Ramos (cell line): ENCODE measurements around the gene FAT4.

ENCODE experiments used
- in situ Hi-C: fragments of 300-500 bp; cut with MboI; formaldehyde crosslinking; loops from one replicate; pipeline ENCODE4 v1.14.3; 2022; ENCODE audit warnings: low sequenced_read_pairs; ENCODE audit not compliant: unreplicated experiment

The FAT4 gene

DNA sequence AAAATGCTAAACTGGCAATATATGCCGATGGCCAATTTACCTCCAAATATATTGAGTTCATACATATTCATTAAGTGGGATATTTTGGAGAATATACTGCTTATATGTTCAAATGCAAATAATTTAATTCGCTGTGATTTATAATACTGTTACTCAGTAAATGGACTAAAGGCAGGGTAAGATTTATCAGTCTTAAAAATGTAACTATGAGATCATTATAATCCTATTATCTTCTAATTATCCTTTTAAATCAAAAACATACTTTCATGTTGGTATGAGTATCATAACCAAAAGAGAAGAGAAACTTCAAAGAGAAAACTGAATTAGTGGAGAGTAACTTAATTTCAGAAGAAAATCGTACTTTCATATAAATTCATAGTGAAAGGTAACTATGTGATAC, 44.6 kb downstream of the FAT4 start:
- in situ Hi-C loops, result no loop called here

DNA sequence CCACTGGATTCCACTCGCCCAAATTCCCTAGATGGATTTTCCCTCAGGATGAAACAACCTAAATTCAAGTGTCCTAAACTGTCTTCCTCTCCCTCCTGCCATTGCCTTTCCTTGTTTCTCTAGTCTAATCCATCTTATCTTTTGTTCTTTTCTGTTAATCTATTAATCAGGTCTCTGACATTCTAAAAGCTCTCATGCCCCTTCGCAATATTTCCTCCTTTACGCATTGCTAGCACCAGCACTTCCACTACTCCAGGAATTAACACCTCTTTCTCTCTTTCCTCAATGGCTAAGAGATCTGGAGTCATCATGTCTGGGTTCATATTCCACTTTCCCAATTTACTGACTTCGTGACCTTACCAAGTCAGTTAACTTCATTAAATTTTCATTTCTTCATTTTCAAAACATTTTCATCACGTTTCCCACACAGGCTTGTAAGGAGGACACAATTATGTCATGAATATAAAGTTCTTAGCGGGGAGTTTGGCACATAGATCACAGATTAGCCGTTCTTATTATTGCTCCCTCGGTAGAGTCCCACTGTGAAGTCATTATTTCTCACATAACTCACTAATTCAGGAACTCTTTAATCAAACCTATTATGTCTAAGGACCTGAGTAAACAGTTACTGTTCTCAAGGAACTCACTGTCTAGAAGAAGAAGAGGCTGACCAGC, 45.3 kb downstream of the FAT4 start:
- in situ Hi-C loops, result no loop called here

DNA sequence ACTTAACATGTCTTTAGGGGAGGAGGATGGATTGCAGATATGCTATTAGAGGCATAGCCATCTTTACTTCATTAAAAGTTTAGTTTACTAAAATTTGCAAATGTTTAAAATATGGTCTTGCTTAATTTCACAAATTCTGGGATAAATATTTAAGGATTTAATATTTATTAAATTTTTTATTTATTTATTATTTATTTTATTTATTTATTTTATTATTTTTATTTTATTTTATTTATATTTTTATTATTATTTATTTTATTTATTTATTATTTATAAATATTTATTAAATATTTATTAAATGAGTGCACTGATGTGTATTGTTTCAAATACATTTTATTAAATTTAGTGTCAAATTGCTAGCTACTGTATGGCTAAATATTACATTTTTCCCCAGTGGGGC, 46.0 kb downstream of the FAT4 start:
- in situ Hi-C loops, result no loop called here
